COLO668 (cell line): ENCODE measurements around the gene CPO.
A peak's percentile ranks its signal among the peaks of the same experiment; 100 is the strongest.

Source experiments
- DNase-seq: peaks from one replicate; lab custom pipeline; 2025; ENCODE audit not compliant: unreplicated experiment; lab: John Stamatoyannopoulos, UW

Gene CPO

GRCh38 chr2:206970589-206971360 lies 31.5 kb downstream of the CPO start:
- DNase-seq = no peak

- DNase-seq = no peak
Measured at GRCh38 chr2:206971805-206972204, 32.5 kb downstream of the CPO start.

- DNase-seq = no peak
Measured at GRCh38 chr2:206974551-206974950, 35.2 kb downstream of the CPO start.

GRCh38 chr2:206978746-206979145 lies 39.4 kb downstream of the CPO start:
- DNase-seq = no peak

- DNase-seq = no peak
Measured at GRCh38 chr2:206979365-206979764, 40.0 kb downstream of the CPO start.

GRCh38 chr2:206979922-206980321 lies 40.6 kb downstream of the CPO start:
- no peak for DNase-seq

GRCh38 chr2:206980413-206980812 lies 41.1 kb downstream of the CPO start:
- no peak for DNase-seq

- no peak for DNase-seq
Measured at GRCh38 chr2:206981086-206981674, 41.9 kb downstream of the CPO start.

- DNase-seq = peak; percentile 55
Measured at GRCh38 chr2:206981739-206982340, 42.5 kb downstream of the CPO start.

- no peak for DNase-seq
Measured at GRCh38 chr2:206982360-206982955, 43.1 kb downstream of the CPO start.

- no peak for DNase-seq
Measured at GRCh38 chr2:206983161-206983859, 44.0 kb downstream of the CPO start.

GRCh38 chr2:206984206-206984605 lies 44.9 kb downstream of the CPO start:
- DNase-seq = no peak

GRCh38 chr2:206986943-206987342 lies 47.6 kb downstream of the CPO start:
- no peak for DNase-seq

GRCh38 chr2:206987810-206988209 lies 48.5 kb downstream of the CPO start:
- DNase-seq = no peak

- DNase-seq = no peak
Measured at GRCh38 chr2:206988884-206989283, 49.6 kb downstream of the CPO start.

- DNase-seq = peak; percentile 22
Measured at GRCh38 chr2:206989311-206989710, 50.0 kb downstream of the CPO start.

GRCh38 chr2:206990360-206990759 lies 51.0 kb downstream of the CPO start:
- no peak for DNase-seq

- DNase-seq = no peak
Measured at GRCh38 chr2:206991070-206991469, 51.8 kb downstream of the CPO start.

- no peak for DNase-seq
Measured at GRCh38 chr2:206993396-206993911, 54.1 kb downstream of the CPO start.

GRCh38 chr2:206993964-206994363 lies 54.6 kb downstream of the CPO start:
- no peak for DNase-seq

- DNase-seq = no peak
Measured at GRCh38 chr2:206996556-206997065, 57.3 kb downstream of the CPO start.
